Astrocyte (in vitro differentiated cells and primary cell): ENCODE results near the gene SLC6A11. TPM values are rescaled to one million over a fixed set of nuclear protein-coding genes. Genes with fewer than 3 reads are reported as not detected.

Source experiments
- DNase-seq: peaks from one replicate; pipeline ENCODE4 v3.0.0-alpha.2; 2010; ENCODE audit warnings: low read depth
- FAIRE-seq: peaks from 2 replicates; lab custom pipeline; 2011; peaks lifted over from hg19 to GRCh38; lab: Jason Lieb, UNC
- H2AFZ ChIP-seq: 2 replicates; pipeline ENCODE4 v1.6.0; 2012; ENCODE audit warnings: low read depth, low read length, inconsistent platforms
- H3K27ac ChIP-seq: 2 replicates; pipeline ENCODE4 v1.5.1; 2011; ENCODE audit warnings: low read depth, low read length, inconsistent platforms
- H3K27me3 ChIP-seq: 2 replicates; pipeline ENCODE4 v1.6.0; 2011; ENCODE audit warnings: low read length, inconsistent platforms; ENCODE audit not compliant: insufficient read depth
- H3K36me3 ChIP-seq: 2 replicates; pipeline ENCODE4 v1.5.1; 2011; ENCODE audit warnings: low read length, inconsistent platforms; ENCODE audit not compliant: insufficient read depth
- H3K4me1 ChIP-seq: 2 replicates; pipeline ENCODE4 v1.5.1; 2011; ENCODE audit warnings: low read length, inconsistent platforms; ENCODE audit not compliant: insufficient read depth
- H3K4me2 ChIP-seq: 2 replicates; pipeline ENCODE4 v1.6.0; 2012; ENCODE audit warnings: low read length, inconsistent platforms
- H3K4me3 ChIP-seq: 2 replicates; pipeline ENCODE4 v1.5.1; 2011; ENCODE audit warnings: low read depth, mild to moderate bottlenecking, low read length, inconsistent platforms; ENCODE audit not compliant: insufficient read depth
- H3K79me2 ChIP-seq: 2 replicates; pipeline ENCODE4 v1.6.0; 2012; ENCODE audit warnings: mild to moderate bottlenecking, low read length, inconsistent platforms; ENCODE audit not compliant: insufficient read depth
- H3K9ac ChIP-seq: 2 replicates; pipeline ENCODE4 v1.6.0; 2012; ENCODE audit warnings: mild to moderate bottlenecking, low read length, inconsistent platforms
- H3K9me3 ChIP-seq: 2 replicates; pipeline ENCODE4 v1.5.1; 2012; ENCODE audit warnings: low read depth, mild to moderate bottlenecking, low read length, inconsistent platforms; ENCODE audit not compliant: insufficient read depth
- H4K20me1 ChIP-seq: 2 replicates; pipeline ENCODE4 v1.6.0; 2012; ENCODE audit warnings: low read length, inconsistent platforms; ENCODE audit not compliant: insufficient read depth
- H3K27ac Mint-ChIP-seq: one replicate; pipeline ENCODE4 v1.8.0; 2021; ENCODE audit warnings: mild to moderate bottlenecking, mixed read lengths; ENCODE audit not compliant: unreplicated experiment
- H3K27me3 Mint-ChIP-seq: one replicate; pipeline ENCODE4 v1.8.0; 2021; ENCODE audit warnings: low read depth, mixed read lengths; ENCODE audit not compliant: unreplicated experiment
- H3K36me3 Mint-ChIP-seq: one replicate; pipeline ENCODE4 v1.8.0; 2021; ENCODE audit warnings: low read depth, mixed read lengths; ENCODE audit not compliant: unreplicated experiment
- H3K4me1 Mint-ChIP-seq: one replicate; pipeline ENCODE4 v1.8.0; 2021; ENCODE audit warnings: low read depth, mixed read lengths; ENCODE audit not compliant: unreplicated experiment
- H3K4me3 Mint-ChIP-seq: one replicate; pipeline ENCODE4 v1.8.0; 2021; ENCODE audit warnings: mild to moderate bottlenecking, moderate library complexity, mixed read lengths; ENCODE audit not compliant: unreplicated experiment
- H3K9me3 Mint-ChIP-seq: one replicate; pipeline ENCODE4 v1.8.0; 2021; ENCODE audit warnings: mild to moderate bottlenecking, mixed read lengths; ENCODE audit not compliant: unreplicated experiment
- EZH2 ChIP-seq: IDR thresholded peaks from 2 replicates; pipeline ENCODE4 v1.6.1; 2012; ENCODE audit warnings: mild to moderate bottlenecking, low read length, inconsistent platforms; ENCODE audit not compliant: insufficient read depth
- total RNA-seq: library from RNA; stranded (reverse); gene quantifications from 2 replicates; pipeline ENCODE4 v1.2.1, GENCODE V29; 2021
- TF ChIP-seq, protein P1 (sequence below): IDR thresholded peaks from 2 replicates; pipeline ENCODE4 v1.5.1; 2011; ENCODE audit warnings: low read depth, mild to moderate bottlenecking, inconsistent platforms, low read length, moderate library complexity; ENCODE audit not compliant: insufficient read depth

Gene SLC6A11
- total RNA-seq, 1 donor from 2014 or later: 0.34 TPM

DNA sequence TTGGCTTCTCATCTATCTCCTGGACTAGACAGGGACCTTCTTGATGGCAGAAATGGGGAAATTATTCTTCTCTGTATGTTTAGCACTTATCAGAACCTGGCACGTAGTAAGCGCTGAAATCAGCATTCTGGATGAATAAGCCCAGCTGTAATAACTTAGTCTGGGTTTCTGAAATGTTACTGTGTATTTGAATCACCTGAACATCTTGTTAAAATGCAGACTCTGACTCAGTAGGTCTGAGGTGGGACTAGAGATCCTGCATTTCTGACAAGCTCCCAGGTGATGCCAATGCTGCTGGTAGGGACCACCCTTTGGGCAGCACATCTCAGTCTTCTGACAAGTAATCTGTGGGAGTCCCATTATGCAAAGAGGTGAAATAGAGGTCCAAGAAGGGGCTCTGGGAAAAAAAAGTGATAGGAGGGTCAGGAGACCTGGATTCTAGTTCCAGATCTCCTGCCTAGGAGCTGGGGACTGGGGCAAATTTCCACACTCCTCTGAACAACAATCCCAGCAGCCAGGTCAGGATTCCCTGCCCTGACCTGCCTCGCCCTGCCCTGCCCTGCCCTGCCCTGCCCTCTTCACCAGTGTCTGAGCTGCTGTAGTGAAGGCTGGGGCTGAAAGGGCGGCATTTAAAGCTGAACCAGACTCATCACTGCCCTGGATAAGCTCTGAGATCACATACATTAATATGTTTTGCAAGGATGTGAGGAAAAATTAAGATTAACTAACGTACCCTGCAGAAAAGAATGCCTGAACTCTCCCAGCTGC, 17.2 kb upstream of the SLC6A11 start:
- no peaks in the 10 kb centered on the region for H3K36me3 Mint-ChIP-seq

DNA sequence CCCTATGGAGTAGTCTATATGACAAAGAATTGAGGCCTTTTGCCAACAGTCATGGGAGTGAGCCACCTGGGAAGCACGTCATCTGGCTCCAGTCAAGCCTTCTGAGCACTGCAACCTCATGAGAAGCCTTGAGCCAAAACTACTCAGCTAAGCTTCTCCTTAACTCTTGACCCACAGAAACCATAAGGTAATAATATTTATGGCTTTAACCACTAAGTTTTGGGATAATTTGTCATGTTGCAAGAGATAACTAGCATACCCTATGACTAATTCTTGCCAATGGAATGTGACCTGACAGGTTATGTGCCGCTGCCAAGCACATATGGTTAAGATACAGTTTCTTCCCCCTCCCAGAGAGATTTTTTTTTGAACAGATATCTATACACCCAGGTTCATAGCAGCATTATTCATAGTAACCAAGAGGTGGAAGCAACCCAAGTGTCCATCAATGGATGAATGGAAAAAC, 11.8 kb upstream of the SLC6A11 start:
- Histone ChIP-seq H3K4me2 (no peak overlapping the region), H3K79me2 (no peaks in the 10 kb centered on the region), H3K4me1 (peaks cover 2% of the 10 kb centered on the region), H3K4me3 (no peak overlapping the region), H2AFZ (no peak overlapping the region), H3K9me3 (no peaks in the 10 kb centered on the region), H3K9ac (no peak overlapping the region), H3K36me3 (no peaks in the 10 kb centered on the region), H3K27ac (no peak overlapping the region), H4K20me1 (no peaks in the 10 kb centered on the region), H3K27me3 (peaks cover 5% of the 10 kb centered on the region)
- Mint-ChIP-seq H3K27me3 (peaks cover 39% of the 10 kb centered on the region), H3K9me3 (peaks cover 9% of the 10 kb centered on the region), H3K36me3 (no peaks in the 10 kb centered on the region), H3K4me1 (no peaks in the 10 kb centered on the region), H3K4me3 (no peak overlapping the region), H3K27ac (no peak overlapping the region)
- DNase-seq: peak; percentile 69
- no peak for TF ChIP-seq EZH2
- TF ChIP-seq, protein P1, sequence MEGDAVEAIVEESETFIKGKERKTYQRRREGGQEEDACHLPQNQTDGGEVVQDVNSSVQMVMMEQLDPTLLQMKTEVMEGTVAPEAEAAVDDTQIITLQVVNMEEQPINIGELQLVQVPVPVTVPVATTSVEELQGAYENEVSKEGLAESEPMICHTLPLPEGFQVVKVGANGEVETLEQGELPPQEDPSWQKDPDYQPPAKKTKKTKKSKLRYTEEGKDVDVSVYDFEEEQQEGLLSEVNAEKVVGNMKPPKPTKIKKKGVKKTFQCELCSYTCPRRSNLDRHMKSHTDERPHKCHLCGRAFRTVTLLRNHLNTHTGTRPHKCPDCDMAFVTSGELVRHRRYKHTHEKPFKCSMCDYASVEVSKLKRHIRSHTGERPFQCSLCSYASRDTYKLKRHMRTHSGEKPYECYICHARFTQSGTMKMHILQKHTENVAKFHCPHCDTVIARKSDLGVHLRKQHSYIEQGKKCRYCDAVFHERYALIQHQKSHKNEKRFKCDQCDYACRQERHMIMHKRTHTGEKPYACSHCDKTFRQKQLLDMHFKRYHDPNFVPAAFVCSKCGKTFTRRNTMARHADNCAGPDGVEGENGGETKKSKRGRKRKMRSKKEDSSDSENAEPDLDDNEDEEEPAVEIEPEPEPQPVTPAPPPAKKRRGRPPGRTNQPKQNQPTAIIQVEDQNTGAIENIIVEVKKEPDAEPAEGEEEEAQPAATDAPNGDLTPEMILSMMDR: no peak
- no peak for FAIRE-seq

More for the DNA sequence above, 17.2 kb upstream of the SLC6A11 start:
- no peak for TF ChIP-seq EZH2
- TF ChIP-seq, protein P1: no peak
- Histone ChIP-seq H3K27ac (no peak overlapping the region), H4K20me1 (no peaks in the 10 kb centered on the region), H3K9me3 (no peaks in the 10 kb centered on the region), H3K36me3 (no peaks in the 10 kb centered on the region), H3K4me3 (no peak overlapping the region), H3K9ac (no peak overlapping the region), H2AFZ (no peak overlapping the region), H3K4me1 (no peaks in the 10 kb centered on the region), H3K4me2 (no peak overlapping the region), H3K27me3 (peaks cover 5% of the 10 kb centered on the region), H3K79me2 (no peaks in the 10 kb centered on the region)
- Mint-ChIP-seq H3K27ac (no peak overlapping the region), H3K4me1 (no peaks in the 10 kb centered on the region), H3K27me3 (peaks cover 45% of the 10 kb centered on the region), H3K9me3 (peaks cover 8% of the 10 kb centered on the region), H3K4me3 (no peak overlapping the region)
- DNase-seq (no peak), FAIRE-seq (no peak)

GRCh38 chr3:10806006-10806405, 10.0 kb upstream of the SLC6A11 start:
- Mint-ChIP-seq H3K36me3 (no peaks in the 10 kb centered on the region), H3K4me3 (no peak overlapping the region), H3K9me3 (peaks cover 11% of the 10 kb centered on the region), H3K4me1 (no peaks in the 10 kb centered on the region), H3K27ac (no peak overlapping the region), H3K27me3 (peaks cover 38% of the 10 kb centered on the region)
- no peaks in the 10 kb centered on the region for H3K79me2 ChIP-seq
- H3K27me3 ChIP-seq: peaks cover 5% of the 10 kb centered on the region
- no peaks in the 10 kb centered on the region for H4K20me1 ChIP-seq
- H3K27ac ChIP-seq: no peak overlapping the region
- DNase-seq (no peak), FAIRE-seq (no peak)
- H3K4me2 ChIP-seq: no peak overlapping the region
- TF ChIP-seq EZH2: no peak
- TF ChIP-seq, protein P1: no peak
- H3K36me3 ChIP-seq: no peaks in the 10 kb centered on the region
- H3K4me1 ChIP-seq: peaks cover 2% of the 10 kb centered on the region
- no peaks in the 10 kb centered on the region for H3K9me3 ChIP-seq
- no peak overlapping the region for H2AFZ ChIP-seq
- no peak overlapping the region for H3K4me3 ChIP-seq
- no peak overlapping the region for H3K9ac ChIP-seq
